NCI-H2227 (cell line): ENCODE measurements around the gene SPC24.
"Not testable (repeated sequence)": the region's sequence is repeated elsewhere in the genome, so short reads cannot be mapped to it uniquely, and the experiment has no call there.

Experiments used
- DNase-seq: peaks from one replicate; lab custom pipeline; 2025; ENCODE audit not compliant: unreplicated experiment; lab: John Stamatoyannopoulos, UW

The SPC24 gene

DNA sequence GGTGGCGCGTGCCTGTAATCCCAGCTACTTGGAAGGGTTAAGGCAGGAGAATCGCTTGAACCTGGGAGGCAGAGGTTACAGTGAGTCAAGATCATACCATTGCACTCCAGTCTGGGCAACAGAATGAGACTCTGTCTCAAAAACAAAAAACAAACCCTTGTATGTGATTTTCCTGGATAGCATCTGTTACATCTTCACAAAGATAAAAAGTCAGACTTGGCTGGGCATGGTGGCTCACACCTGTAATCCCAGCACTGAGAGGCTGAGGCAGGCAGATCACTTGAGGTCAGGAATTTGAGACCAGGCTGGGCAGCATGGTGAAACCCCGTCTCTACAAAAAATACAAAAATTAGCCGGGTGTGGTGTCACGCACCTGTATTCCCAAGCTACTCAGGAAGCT is 58.2 kb downstream of the SPC24 start:
- DNase-seq: not testable (repeated sequence)

DNA sequence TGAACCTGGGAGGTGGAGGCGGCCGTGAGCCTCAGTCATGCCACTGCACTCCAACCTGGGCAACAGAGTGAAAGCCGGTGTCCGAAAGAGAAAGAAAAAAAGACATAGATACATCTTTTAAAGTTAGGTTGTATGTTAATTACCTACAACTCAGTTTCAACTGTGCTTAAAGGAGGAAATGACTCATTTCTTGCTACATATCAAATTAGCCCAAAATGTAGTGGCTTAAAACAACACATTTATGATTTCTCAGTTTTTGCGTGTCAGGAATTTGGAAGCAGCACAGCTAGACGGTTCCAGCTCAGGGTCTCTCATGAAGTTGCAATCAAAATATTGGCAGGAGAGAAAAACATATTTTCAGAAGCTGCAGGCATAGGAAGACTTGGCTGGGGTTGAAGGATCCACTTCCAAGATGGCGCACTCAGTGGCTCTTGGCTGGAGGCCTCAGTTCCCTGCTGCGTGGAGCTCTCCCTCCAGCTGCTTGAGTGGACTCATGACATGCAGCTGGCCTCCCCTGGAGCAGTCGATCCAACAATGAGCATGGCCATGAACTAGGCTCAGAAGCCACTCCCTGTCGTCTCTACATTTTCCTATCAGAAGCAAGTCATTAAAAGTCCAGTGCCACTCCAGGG is 59.3 kb downstream of the SPC24 start:
- DNase-seq: no peak
